T-cell (primary cell): ENCODE data around the gene RFNG. TPM values are rescaled to one million over a fixed set of nuclear protein-coding genes. Genes with fewer than 3 reads are reported as not detected.

Source experiments
- ATAC-seq, 4 experiments: fragments of 200-7000 bp in 3 of 4; fragments of 150-1000 bp in 1 of 4; cut with Tn5 transposase; replicated peaks in 1 of 4; 1 replicate in 3 of 4; 2 replicates in 1 of 4; pipeline ENCODE4 v1.10.0; 2021; ENCODE audit warnings: moderate library complexity in 3 of 4, mild to moderate bottlenecking in 2 of 4, moderate number of reproducible peaks in 1 of 4
- CTCF ChIA-PET, 2 donors: fragments of 300-600 bp; sonication (Branson Sonifier 250); formaldehyde crosslinking; loops; one replicate each; lab custom pipeline; 2022; ENCODE audit warnings: antibody characterized with exemption in 2 of 2; lab: Charles Lee
- POLR2A ChIA-PET, 2 donors: fragments of 300-600 bp; sonication (Branson Sonifier 250); formaldehyde crosslinking; loops; one replicate each; lab custom pipeline; 2022; ENCODE audit warnings: antibody characterized with exemption in 2 of 2; lab: Charles Lee
- DNase-seq, 35 experiments: peaks; one replicate each; pipeline versions ENCODE4 v3.0.0 to v3.0.0-alpha.2; 2013 to 2023
- H3K27ac ChIP-seq: one replicate; pipeline ENCODE4 v1.5.1; 2013; ENCODE audit warnings: low read length
- H3K27me3 ChIP-seq, 2 experiments: replicated peaks in 1 of 2; 1 replicate in 1 of 2; 2 replicates in 1 of 2; pipeline versions ENCODE4 v1.6.1 to v1.7.0; 2013; ENCODE audit warnings: low read length in 1 of 2, mixed read lengths in 1 of 2; ENCODE audit not compliant: control insufficient read depth in 2 of 2, insufficient read depth in 2 of 2; ENCODE audit errors: extremely low read depth in 1 of 2
- H3K36me3 ChIP-seq, 2 donors: 1 replicate in 1 of 2; 2 replicates in 1 of 2; pipeline versions ENCODE4 v1.6.1 to v1.7.0; 2013; ENCODE audit warnings: low read length in 1 of 2; ENCODE audit not compliant: control insufficient read depth in 2 of 2, insufficient read depth in 1 of 2; ENCODE audit errors: extremely low read depth in 1 of 2
- H3K4me1 ChIP-seq, 2 experiments: 1 replicate in 1 of 2; 2 replicates in 1 of 2; pipeline versions ENCODE4 v1.6.1 to v1.7.0; 2013; ENCODE audit warnings: low read length in 2 of 2, mixed read lengths in 1 of 2; ENCODE audit not compliant: insufficient read depth in 2 of 2, control insufficient read depth in 1 of 2; ENCODE audit errors: extremely low read depth in 1 of 2
- H3K4me3 ChIP-seq, 2 donors: 1 replicate in 1 of 2; 2 replicates in 1 of 2; pipeline versions ENCODE4 v1.5.1 to v1.7.0; 2013; ENCODE audit warnings: mild to moderate bottlenecking in 2 of 2, low read length in 1 of 2, moderate library complexity in 1 of 2; ENCODE audit not compliant: control insufficient read depth in 1 of 2; ENCODE audit errors: extremely low read depth in 1 of 2
- H3K9me3 ChIP-seq: 2 replicates; pipeline ENCODE4 v1.7.0; 2013
- H3K27ac Mint-ChIP-seq, 2 donors: one replicate each; pipeline ENCODE4 v1.8.0; 2020 to 2021; ENCODE audit warnings: mild to moderate bottlenecking in 2 of 2, mixed read lengths in 2 of 2
- H3K27me3 Mint-ChIP-seq, 2 donors: one replicate each; pipeline ENCODE4 v1.8.0; 2021 to 2022; ENCODE audit warnings: mixed read lengths in 2 of 2
- H3K36me3 Mint-ChIP-seq: one replicate; pipeline ENCODE4 v1.8.0; 2021; ENCODE audit warnings: mixed read lengths
- H3K4me1 Mint-ChIP-seq, 3 donors: one replicate each; pipeline ENCODE4 v1.8.0; 2020 to 2022; ENCODE audit warnings: mixed read lengths in 3 of 3, mild to moderate bottlenecking in 1 of 3
- H3K4me3 Mint-ChIP-seq, 3 donors: one replicate each; pipeline ENCODE4 v1.8.0; 2020 to 2022; ENCODE audit warnings: mild to moderate bottlenecking in 3 of 3, mixed read lengths in 3 of 3, moderate library complexity in 3 of 3
- H3K9me3 Mint-ChIP-seq, 3 donors: one replicate each; pipeline ENCODE4 v1.8.0; 2020 to 2022; ENCODE audit warnings: mixed read lengths in 3 of 3
- WGBS: methylation state at CpG from one replicate; pipeline ENCODE4 v1.1.5; 2013; ENCODE audit warnings: missing lambda C conversion rate; ENCODE audit not compliant: insufficient coverage; 5-methylcytosine and 5-hydroxymethylcytosine counted together
- total RNA-seq, 35 experiments: library from RNA in 6 of 35; stranded (reverse) in 6 of 35; fragments of 120-200 nt in 1 of 35; gene quantifications; one replicate each; pipeline versions ENCODE4 v1.2.1 to v1.2.4 and lab custom pipeline; 2013 to 2026

Gene RFNG
- total RNA-seq, 5 donors from 2014 or later (not counting 1 experiment from before 2014, with no cell fraction given): 31.5 to 38.6 (median 35.2) TPM

- POLR2A ChIA-PET: no interaction called here
- ATAC-seq: no peak
Measured at GRCh38 chr17:82029391-82029790, 22.2 kb downstream of the RFNG start.

GRCh38 chr17:82028966-82029365 is 22.6 kb downstream of the RFNG start:
- no peak for DNase-seq
- Histone ChIP-seq H3K27me3 (peaks cover 0 to 19% of the 10 kb centered on the region in 2 experiments), H3K36me3 (peaks cover 0 to 7% of the 10 kb centered on the region in 2 donors), H3K4me1 (peaks cover 4 to 40% of the 10 kb centered on the region in 2 experiments), H3K9me3 (no peaks in the 10 kb centered on the region), H3K27ac (no peak overlapping the region), H3K4me3 (no peak overlapping the region)
- WGBS: 96% methylated on average over 8 of the region's 9 CpGs
- CTCF ChIA-PET: interaction anchor here in 1 of 2 donors (0.5 to 1.3 kb wide), 2 partner anchors 117 to 157 kb away, joined by 3 to 4 read pairs; no protein-coding TSS in a partner anchor
- H3K4me3 Mint-ChIP-seq: peak overlapping the region in 2 of 3 donors; percentile 24 to 87
- peaks cover 7 to 20% (median 14%) of the 10 kb centered on the region in 3 donors for H3K4me1 Mint-ChIP-seq
- H3K36me3 Mint-ChIP-seq: no peaks in the 10 kb centered on the region
- no peak for ATAC-seq
- H3K9me3 Mint-ChIP-seq: no peaks in the 10 kb centered on the region
- POLR2A ChIA-PET: no interaction called here
- no peaks in the 10 kb centered on the region for H3K27me3 Mint-ChIP-seq
- H3K27ac Mint-ChIP-seq: no peak overlapping the region

More at GRCh38 chr17:82029391-82029790, 22.2 kb downstream of the RFNG start:
- Mint-ChIP-seq H3K4me1 (peaks cover 5 to 16% (median 10%) of the 10 kb centered on the region in 3 donors), H3K36me3 (no peaks in the 10 kb centered on the region), H3K9me3 (no peaks in the 10 kb centered on the region), H3K4me3 (peak overlapping the region; percentile 54 to 87 (median 58)), H3K27ac (no peak overlapping the region), H3K27me3 (no peaks in the 10 kb centered on the region)
- CTCF ChIA-PET: interaction anchor here in 1 of 2 donors (1.3 kb wide), 1 partner anchor 116 kb away, joined by 3 read pairs; no protein-coding TSS in a partner anchor
- H3K4me1 ChIP-seq: peaks cover 2 to 35% of the 10 kb centered on the region in 2 experiments
- peaks cover 0 to 7% of the 10 kb centered on the region in 2 donors for H3K36me3 ChIP-seq
- over 99% methylated on average over 16 of the region's 16 CpGs for WGBS
- H3K27me3 ChIP-seq: peaks cover 0 to 15% of the 10 kb centered on the region in 2 experiments
- DNase-seq: no peak
- H3K4me3 ChIP-seq: no peak overlapping the region
- H3K27ac ChIP-seq: no peak overlapping the region
- no peaks in the 10 kb centered on the region for H3K9me3 ChIP-seq

DNA sequence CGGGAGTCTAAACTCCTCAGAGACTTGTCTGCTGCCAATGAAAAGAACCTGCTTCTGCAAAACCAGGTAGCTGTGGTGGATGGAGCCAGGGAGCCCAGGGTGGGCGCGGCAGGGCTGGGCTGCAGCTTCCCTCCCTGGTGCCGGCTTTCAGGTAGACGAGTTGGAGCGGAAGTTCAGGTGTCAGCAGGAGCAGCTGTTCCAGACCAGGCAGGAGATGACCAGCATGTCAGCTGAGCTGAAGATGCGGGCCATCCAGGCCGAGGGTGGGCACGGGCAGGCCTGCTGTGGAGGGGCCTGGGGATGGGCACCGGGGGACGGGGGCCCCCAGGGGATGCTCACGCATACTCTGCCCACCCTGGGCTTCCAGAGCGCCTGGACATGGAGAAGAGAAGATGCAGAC is 23.4 kb downstream of the RFNG start:
- CTCF ChIA-PET: interaction anchor here (0.6 to 0.9 kb wide), 3 partner anchors 9 to 127 kb away, joined by 3 read pairs; partner anchors contain the start of genes DCXR (in 1 of the 2) and FASN (in 1 of the 2)
- H3K27ac Mint-ChIP-seq: no peak overlapping the region

GRCh38 chr17:82025401-82026107 is 26.1 kb downstream of the RFNG start:
- H3K4me3 ChIP-seq: no peak overlapping the region
- WGBS: 95% methylated on average over 25 of the region's 25 CpGs
- H3K36me3 ChIP-seq: peaks cover 0 to 7% of the 10 kb centered on the region in 2 donors
- H3K4me1 ChIP-seq: peaks cover 14 to 50% of the 10 kb centered on the region in 2 experiments
- DNase-seq (no peak), ATAC-seq (no peak)
- H3K27me3 ChIP-seq: peaks cover 0 to 11% of the 10 kb centered on the region in 2 experiments
- no peaks in the 10 kb centered on the region for H3K9me3 ChIP-seq
- no peak overlapping the region for H3K27ac ChIP-seq
- H3K27ac Mint-ChIP-seq: no peak overlapping the region
- H3K9me3 Mint-ChIP-seq: no peaks in the 10 kb centered on the region
- peak overlapping the region; percentile 4 to 42 (median 41) for H3K4me3 Mint-ChIP-seq
- peaks cover 19 to 36% (median 26%) of the 10 kb centered on the region in 3 donors for H3K4me1 Mint-ChIP-seq
- H3K27me3 Mint-ChIP-seq: no peaks in the 10 kb centered on the region
- no peaks in the 10 kb centered on the region for H3K36me3 Mint-ChIP-seq
- ChIA-PET CTCF (no interaction called here), POLR2A (interaction anchor here in 1 of 2 donors (0.6 kb wide), 1 partner anchor 270 kb away, joined by 3 read pairs; no protein-coding TSS in a partner anchor)

More for the DNA sequence above, 23.4 kb downstream of the RFNG start:
- Histone ChIP-seq H3K9me3 (no peaks in the 10 kb centered on the region), H3K36me3 (peaks cover 0 to 7% of the 10 kb centered on the region in 2 donors), H3K27ac (no peak overlapping the region), H3K4me3 (no peak overlapping the region), H3K27me3 (peaks cover 0 to 19% of the 10 kb centered on the region in 2 experiments), H3K4me1 (peaks cover 7 to 46% of the 10 kb centered on the region in 2 experiments)
- WGBS: 100% methylated on average over 10 of the region's 13 CpGs
- H3K4me3 Mint-ChIP-seq: no peak overlapping the region
- DNase-seq: no peak
- H3K27me3 Mint-ChIP-seq: no peaks in the 10 kb centered on the region
- POLR2A ChIA-PET: no interaction called here
- no peaks in the 10 kb centered on the region for H3K9me3 Mint-ChIP-seq
- H3K4me1 Mint-ChIP-seq: peaks cover 10 to 23% (median 17%) of the 10 kb centered on the region in 3 donors
- H3K36me3 Mint-ChIP-seq: no peaks in the 10 kb centered on the region
- no peak for ATAC-seq

DNA sequence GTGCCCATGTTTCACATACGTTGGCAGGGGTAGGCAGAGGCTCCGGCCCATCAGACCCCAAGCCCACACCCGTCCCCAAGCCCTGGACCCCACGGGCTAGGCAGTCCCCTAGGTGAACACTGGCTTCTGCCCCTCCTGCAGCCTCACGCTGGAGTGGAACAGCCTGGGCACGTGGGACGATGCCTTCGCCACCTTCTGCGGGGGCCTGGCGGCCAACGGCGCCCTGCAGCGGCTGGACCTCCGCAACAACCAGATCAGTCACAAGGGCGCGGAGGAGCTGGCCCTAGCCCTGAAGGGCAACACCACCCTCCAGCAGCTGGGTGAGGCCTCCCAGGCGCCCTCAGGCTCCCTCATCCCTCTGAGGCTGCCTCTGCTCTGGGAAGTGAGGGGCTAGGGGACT is 26.8 kb downstream of the RFNG start:
- H3K27ac Mint-ChIP-seq: no peak overlapping the region
- H3K27ac ChIP-seq: no peak overlapping the region
- no peaks in the 10 kb centered on the region for H3K9me3 ChIP-seq
- no peaks in the 10 kb centered on the region for H3K36me3 Mint-ChIP-seq
- WGBS: 98% methylated on average over 14 of the region's 17 CpGs
- H3K9me3 Mint-ChIP-seq: no peaks in the 10 kb centered on the region
- no peak overlapping the region for H3K4me3 ChIP-seq
- peaks cover 0 to 7% of the 10 kb centered on the region in 2 donors for H3K36me3 ChIP-seq
- H3K4me1 Mint-ChIP-seq: peaks cover 19 to 34% (median 24%) of the 10 kb centered on the region in 3 donors
- ATAC-seq (no peak), DNase-seq (no peak)
- H3K4me1 ChIP-seq: peaks cover 12 to 50% of the 10 kb centered on the region in 2 experiments
- peaks cover 0 to 10% of the 10 kb centered on the region in 2 experiments for H3K27me3 ChIP-seq
- POLR2A ChIA-PET: no interaction called here
- no peaks in the 10 kb centered on the region for H3K27me3 Mint-ChIP-seq
- CTCF ChIA-PET: no interaction called here
- H3K4me3 Mint-ChIP-seq: no peak overlapping the region

DNA sequence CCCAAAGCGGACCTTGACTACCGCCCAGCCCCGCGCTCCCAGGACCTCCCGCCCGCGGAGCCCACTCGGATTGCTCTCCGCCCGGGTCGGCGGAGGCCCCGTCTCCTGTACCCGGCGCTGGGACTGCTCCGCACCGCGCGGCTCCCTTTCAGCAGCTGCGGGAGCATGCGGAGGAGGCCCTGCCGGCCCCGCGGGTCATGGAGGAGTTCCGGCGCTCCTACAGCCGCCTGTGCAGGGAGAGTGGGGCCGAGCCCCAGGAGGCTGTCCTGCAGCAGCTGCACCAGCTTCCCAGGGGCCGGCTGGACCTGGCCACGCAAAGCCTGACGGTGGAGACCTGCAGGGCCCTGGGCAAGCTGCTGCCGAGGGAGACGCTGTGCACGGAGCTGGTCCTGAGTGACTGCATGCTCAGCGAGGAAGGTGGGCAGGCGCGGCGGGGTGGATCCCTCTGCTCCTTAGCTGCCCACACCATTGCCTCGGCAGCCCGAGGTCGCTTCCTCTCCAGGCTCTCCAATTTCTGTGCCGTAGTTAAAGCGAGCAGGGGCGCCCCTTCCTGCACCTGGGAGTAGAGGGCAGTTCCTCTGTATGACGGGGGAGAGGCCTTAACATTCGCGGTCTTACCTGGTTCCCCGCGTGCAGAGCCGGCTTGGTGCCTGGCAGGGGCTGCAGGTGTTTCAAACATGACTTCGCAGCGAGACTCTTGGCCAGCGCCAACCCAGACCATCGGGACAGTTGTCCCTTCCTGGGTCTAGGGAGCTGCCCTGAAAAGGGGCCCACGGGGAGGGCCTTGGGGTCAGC is 28.0 kb downstream of the RFNG start:
- Mint-ChIP-seq H3K9me3 (no peaks in the 10 kb centered on the region), H3K27ac (no peak overlapping the region), H3K27me3 (no peaks in the 10 kb centered on the region), H3K4me3 (peak overlapping the region; percentile 70 to 80 (median 72)), H3K4me1 (peaks cover 14 to 31% (median 19%) of the 10 kb centered on the region in 3 donors), H3K36me3 (no peaks in the 10 kb centered on the region)
- Histone ChIP-seq H3K4me3 (peak overlapping the region; percentile 67 to 74), H3K27me3 (peaks cover 0 to 6% of the 10 kb centered on the region in 2 experiments), H3K36me3 (peaks cover 0 to 13% of the 10 kb centered on the region in 2 donors), H3K9me3 (no peaks in the 10 kb centered on the region), H3K27ac (no peak overlapping the region), H3K4me1 (peaks cover 12 to 42% of the 10 kb centered on the region in 2 experiments)
- DNase-seq (peak in 5 of 35 experiments; percentile 12 to 34 (median 13)), ATAC-seq (peak in 2 of 4 experiments; percentile 0 to 2)
- CTCF ChIA-PET: interaction anchor here in 1 of 2 donors (0.7 to 4.3 kb wide), 4 partner anchors 14 to 126 kb away, joined by 4 to 26 read pairs (median 13); partner anchors contain the start of gene DCXR
- 1% methylated on average over 46 of the region's 55 CpGs for WGBS
- POLR2A ChIA-PET: no interaction called here
